ENCODE measurements around the gene CFC1B.
"Not testable (repeated sequence)": the region's sequence is repeated elsewhere in the genome, so short reads cannot be mapped to it uniquely, and the experiment has no call there.

CFC1B gene

DNA sequence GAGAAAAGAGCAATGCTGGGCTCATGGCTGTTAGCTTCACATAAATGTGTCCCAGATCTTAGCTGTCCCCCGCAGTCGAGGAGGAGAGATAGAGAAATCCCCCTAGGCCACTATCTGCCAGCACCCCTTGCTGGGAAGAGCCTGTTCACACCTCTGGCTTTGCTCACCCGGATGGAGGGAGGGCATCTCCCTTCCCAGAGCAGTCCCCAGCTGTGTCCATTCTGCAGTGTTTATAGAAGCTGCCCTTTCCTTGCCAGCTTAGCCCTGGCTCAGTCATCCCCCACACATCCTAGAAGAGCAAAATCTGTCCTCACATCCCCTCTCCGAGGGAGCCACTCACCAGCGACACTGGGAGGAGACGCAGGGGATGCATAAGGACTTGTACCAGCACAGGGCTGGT, 8.5 kb downstream of the CFC1B start:
- H2AFZ ChIP-seq (ENCODE audit: insufficient read depth, low read length, poor library complexity); H3K4ac ChIP-seq (ENCODE audit: low read depth, low read length); H3K4me1 ChIP-seq (ENCODE audit: control insufficient read depth in 1 of 2, insufficient read depth in 2 of 2, low read length in 2 of 2); H4K12ac ChIP-seq (ENCODE audit: low read depth, low read length); H4K91ac ChIP-seq (ENCODE audit: low read depth, low read length); H4K8ac ChIP-seq (ENCODE audit: low read depth, low read length); H3K14ac ChIP-seq (ENCODE audit: low read length); H3K9ac ChIP-seq (ENCODE audit: low read length); H2BK12ac ChIP-seq (ENCODE audit: low read length); H3K27me3 ChIP-seq (ENCODE audit: insufficient read depth, low read length); H3K79me2 ChIP-seq (ENCODE audit: control insufficient read depth, insufficient read depth, low read length, poor library complexity); H3K79me1 ChIP-seq (ENCODE audit: low read length); H2BK120ac ChIP-seq (ENCODE audit: insufficient read depth, low read length, poor library complexity); H2AK5ac ChIP-seq (ENCODE audit: low read length); H3K23ac ChIP-seq (ENCODE audit: low read length); H3K4me2 ChIP-seq (ENCODE audit: low read length); H3K27ac ChIP-seq (ENCODE audit: low read depth, low read length); H3K18ac ChIP-seq (ENCODE audit: low read length); H2BK5ac ChIP-seq (ENCODE audit: low read depth, low read length, poor library complexity); H3K36me3 ChIP-seq (ENCODE audit: control insufficient read depth in 1 of 2, insufficient read depth in 2 of 2, low read length in 2 of 2); H3K4me3 ChIP-seq (ENCODE audit: low read depth, low read length); H3K9me3 ChIP-seq (ENCODE audit: insufficient read depth, low read depth, low read length); DNase-seq: not testable (repeated sequence)
- WGBS (ENCODE audit: extremely low coverage, insufficient coverage, insufficient read length) = no CpG with 5 or more reads among the region's 6 CpGs

DNA sequence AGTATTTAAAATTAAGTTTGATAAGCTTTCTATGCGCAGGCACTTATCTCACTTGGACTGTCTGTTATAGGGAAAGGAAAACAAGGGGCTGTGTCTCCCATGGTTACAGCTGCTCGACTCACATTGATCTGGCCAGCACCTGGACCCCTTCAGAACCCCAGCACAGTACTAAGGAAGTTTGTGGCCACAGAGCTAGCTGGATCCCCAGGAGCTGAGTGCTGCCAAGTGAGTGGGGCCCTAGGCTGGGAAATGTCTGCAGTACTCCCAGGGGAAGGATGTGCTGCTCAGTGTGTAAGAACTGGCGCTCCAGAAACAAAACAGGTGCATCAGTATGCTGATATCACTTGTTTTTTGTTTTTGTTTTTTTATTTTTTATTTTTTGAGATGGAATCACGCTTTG, 9.2 kb downstream of the CFC1B start:
- not testable (repeated sequence) for H3K79me2 ChIP-seq (ENCODE audit: control insufficient read depth, insufficient read depth, low read length, poor library complexity); H3K79me1 ChIP-seq (ENCODE audit: low read length); H4K12ac ChIP-seq (ENCODE audit: low read depth, low read length); H3K9ac ChIP-seq (ENCODE audit: low read length); H2BK12ac ChIP-seq (ENCODE audit: low read length); DNase-seq; H3K36me3 ChIP-seq (ENCODE audit: control insufficient read depth in 1 of 2, insufficient read depth in 2 of 2, low read length in 2 of 2); H3K14ac ChIP-seq (ENCODE audit: low read length); H3K23ac ChIP-seq (ENCODE audit: low read length); H3K4me3 ChIP-seq (ENCODE audit: low read depth, low read length); H4K8ac ChIP-seq (ENCODE audit: low read depth, low read length); H3K9me3 ChIP-seq (ENCODE audit: insufficient read depth, low read depth, low read length); H4K91ac ChIP-seq (ENCODE audit: low read depth, low read length); H2AFZ ChIP-seq (ENCODE audit: insufficient read depth, low read length, poor library complexity); H3K18ac ChIP-seq (ENCODE audit: low read length); H3K4ac ChIP-seq (ENCODE audit: low read depth, low read length); H3K27ac ChIP-seq (ENCODE audit: low read depth, low read length); H2BK5ac ChIP-seq (ENCODE audit: low read depth, low read length, poor library complexity); H3K27me3 ChIP-seq (ENCODE audit: insufficient read depth, low read length); H2BK120ac ChIP-seq (ENCODE audit: insufficient read depth, low read length, poor library complexity); H3K4me1 ChIP-seq (ENCODE audit: control insufficient read depth in 1 of 2, insufficient read depth in 2 of 2, low read length in 2 of 2); H3K4me2 ChIP-seq (ENCODE audit: low read length); H2AK5ac ChIP-seq (ENCODE audit: low read length)
- no CpG with 5 or more reads among the region's 4 CpGs for WGBS (ENCODE audit: extremely low coverage, insufficient coverage, insufficient read length)

DNA sequence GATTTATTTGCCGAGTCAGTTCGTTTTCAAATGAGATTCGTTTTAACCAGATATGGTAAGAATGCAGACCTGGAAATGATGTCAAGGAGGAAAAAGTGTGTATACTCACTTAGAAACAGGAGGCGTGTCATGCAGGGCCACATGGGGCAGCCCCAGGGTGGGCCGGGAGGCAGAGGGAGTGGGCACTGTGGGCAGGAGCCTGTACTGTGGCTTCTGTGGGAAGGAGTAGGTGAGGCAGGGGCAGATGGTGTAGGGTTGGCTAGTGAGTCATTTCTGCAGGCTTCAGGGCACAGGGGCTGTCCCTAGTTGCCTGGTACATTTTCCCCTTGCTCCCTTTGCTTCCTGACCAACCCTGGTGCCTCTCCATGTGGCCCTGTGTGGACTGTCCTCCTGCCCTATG, 10.2 kb downstream of the CFC1B start:
- not testable (repeated sequence) for H2AK5ac ChIP-seq (ENCODE audit: low read length); H3K27ac ChIP-seq (ENCODE audit: low read depth, low read length); H4K8ac ChIP-seq (ENCODE audit: low read depth, low read length); H3K18ac ChIP-seq (ENCODE audit: low read length); H3K23ac ChIP-seq (ENCODE audit: low read length); H3K4me2 ChIP-seq (ENCODE audit: low read length); H3K79me1 ChIP-seq (ENCODE audit: low read length); H3K36me3 ChIP-seq (ENCODE audit: control insufficient read depth in 1 of 2, insufficient read depth in 2 of 2, low read length in 2 of 2); H4K91ac ChIP-seq (ENCODE audit: low read depth, low read length); H3K79me2 ChIP-seq (ENCODE audit: control insufficient read depth, insufficient read depth, low read length, poor library complexity); H2BK120ac ChIP-seq (ENCODE audit: insufficient read depth, low read length, poor library complexity); H4K12ac ChIP-seq (ENCODE audit: low read depth, low read length); H3K9ac ChIP-seq (ENCODE audit: low read length); H2BK5ac ChIP-seq (ENCODE audit: low read depth, low read length, poor library complexity); H3K4me1 ChIP-seq (ENCODE audit: control insufficient read depth in 1 of 2, insufficient read depth in 2 of 2, low read length in 2 of 2); H3K9me3 ChIP-seq (ENCODE audit: insufficient read depth, low read depth, low read length); H3K4me3 ChIP-seq (ENCODE audit: low read depth, low read length); H2AFZ ChIP-seq (ENCODE audit: insufficient read depth, low read length, poor library complexity); H3K4ac ChIP-seq (ENCODE audit: low read depth, low read length); H3K14ac ChIP-seq (ENCODE audit: low read length); H2BK12ac ChIP-seq (ENCODE audit: low read length); DNase-seq; H3K27me3 ChIP-seq (ENCODE audit: insufficient read depth, low read length)
- no CpG with 5 or more reads among the region's 5 CpGs for WGBS (ENCODE audit: extremely low coverage, insufficient coverage, insufficient read length)

DNA sequence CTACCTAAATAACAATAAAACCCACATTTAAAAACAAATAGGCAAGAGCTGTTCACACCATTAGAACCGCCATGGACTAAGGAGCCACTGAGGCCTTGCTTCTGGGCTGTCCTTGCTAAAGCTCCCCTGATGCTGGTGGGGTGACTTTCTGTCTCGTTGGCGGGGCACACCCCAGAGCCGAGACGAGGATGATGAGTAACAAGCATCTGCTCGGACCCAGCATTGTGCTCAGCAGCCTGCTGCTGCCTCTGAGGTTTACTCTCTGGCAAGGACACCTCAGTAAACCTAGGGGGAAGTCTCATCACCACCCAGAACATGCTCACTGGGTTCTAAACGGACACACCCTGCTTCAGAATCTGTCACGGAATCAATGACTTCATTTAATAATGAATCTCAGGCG, 10.7 kb downstream of the CFC1B start:
- not testable (repeated sequence) for H3K79me1 ChIP-seq (ENCODE audit: low read length); H3K14ac ChIP-seq (ENCODE audit: low read length); H3K23ac ChIP-seq (ENCODE audit: low read length); H3K4me2 ChIP-seq (ENCODE audit: low read length); H2AK5ac ChIP-seq (ENCODE audit: low read length); DNase-seq; H2AFZ ChIP-seq (ENCODE audit: insufficient read depth, low read length, poor library complexity); H3K4me3 ChIP-seq (ENCODE audit: low read depth, low read length); H3K4ac ChIP-seq (ENCODE audit: low read depth, low read length); H3K9ac ChIP-seq (ENCODE audit: low read length); H3K36me3 ChIP-seq (ENCODE audit: control insufficient read depth in 1 of 2, insufficient read depth in 2 of 2, low read length in 2 of 2); H2BK120ac ChIP-seq (ENCODE audit: insufficient read depth, low read length, poor library complexity); H2BK5ac ChIP-seq (ENCODE audit: low read depth, low read length, poor library complexity); H3K9me3 ChIP-seq (ENCODE audit: insufficient read depth, low read depth, low read length); H3K27ac ChIP-seq (ENCODE audit: low read depth, low read length); H3K27me3 ChIP-seq (ENCODE audit: insufficient read depth, low read length); H3K4me1 ChIP-seq (ENCODE audit: control insufficient read depth in 1 of 2, insufficient read depth in 2 of 2, low read length in 2 of 2); H4K91ac ChIP-seq (ENCODE audit: low read depth, low read length); H4K12ac ChIP-seq (ENCODE audit: low read depth, low read length); H3K79me2 ChIP-seq (ENCODE audit: control insufficient read depth, insufficient read depth, low read length, poor library complexity); H4K8ac ChIP-seq (ENCODE audit: low read depth, low read length); H3K18ac ChIP-seq (ENCODE audit: low read length); H2BK12ac ChIP-seq (ENCODE audit: low read length)
- no CpG with 5 or more reads among the region's 9 CpGs for WGBS (ENCODE audit: extremely low coverage, insufficient coverage, insufficient read length)
